Immature natural killer cell (primary cell): Measurements from ENCODE around the gene TXNRD3. TPM values are rescaled to one million over a fixed set of nuclear protein-coding genes. Genes with fewer than 3 reads are reported as not detected.

Experiments used
- DNase-seq, 3 donors: peaks; one replicate each; pipeline ENCODE4 v3.0.0; 2022; ENCODE audit warnings: mixed read lengths in 1 of 3
- H3K27ac Mint-ChIP-seq, 6 donors: one replicate each; pipeline ENCODE4 v1.8.0; 2020; ENCODE audit warnings: mixed read lengths in 6 of 6, mild to moderate bottlenecking in 5 of 6, inconsistent platforms in 4 of 6, moderate library complexity in 3 of 6
- H3K27me3 Mint-ChIP-seq, 3 donors: one replicate each; pipeline ENCODE4 v1.8.0; 2020 to 2021; ENCODE audit warnings: low read depth in 3 of 3, mild to moderate bottlenecking in 3 of 3, mixed read lengths in 3 of 3, moderate library complexity in 3 of 3, inconsistent platforms in 1 of 3
- H3K36me3 Mint-ChIP-seq, 3 donors: one replicate each; pipeline ENCODE4 v1.8.0; 2020; ENCODE audit warnings: mixed read lengths in 3 of 3, inconsistent platforms in 2 of 3, mild to moderate bottlenecking in 2 of 3
- H3K4me1 Mint-ChIP-seq, 2 donors: one replicate each; pipeline ENCODE4 v1.8.0; 2020; ENCODE audit warnings: inconsistent platforms in 2 of 2, mild to moderate bottlenecking in 2 of 2, mixed read lengths in 2 of 2, moderate library complexity in 1 of 2
- H3K4me3 Mint-ChIP-seq, 5 donors: one replicate each; pipeline ENCODE4 v1.8.0; 2020; ENCODE audit warnings: mild to moderate bottlenecking in 5 of 5, mixed read lengths in 5 of 5, inconsistent platforms in 3 of 5, moderate library complexity in 3 of 5
- H3K9me3 Mint-ChIP-seq, 6 donors: one replicate each; pipeline ENCODE4 v1.8.0; 2020; ENCODE audit warnings: mild to moderate bottlenecking in 6 of 6, mixed read lengths in 6 of 6, inconsistent platforms in 4 of 6, moderate library complexity in 3 of 6
- polyA plus RNA-seq, 3 donors: library from polyadenylated mRNA; unstranded; fragments of 300-500 nt; fragmentation: Illumina TruSeq; gene quantifications; one replicate each; pipeline ENCODE4 v1.2.3, GENCODE V29; 2021

TXNRD3 gene
- polyA plus RNA-seq, 3 donors from 2014 or later, result 1.4 to 3.5 TPM; not detected in 1

GRCh38 chr3:126581569-126581968, 73.4 kb downstream of the TXNRD3 start:
- no peak overlapping the region for H3K27ac Mint-ChIP-seq
- no peak overlapping the region for H3K4me3 Mint-ChIP-seq
- no peaks in the 10 kb centered on the region for H3K36me3 Mint-ChIP-seq
- H3K27me3 Mint-ChIP-seq, result peaks cover 4 to 7% (median 6%) of the 10 kb centered on the region in 3 donors
- no peaks in the 10 kb centered on the region for H3K4me1 Mint-ChIP-seq
- H3K9me3 Mint-ChIP-seq, result no peaks in the 10 kb centered on the region
- no peak for DNase-seq

DNA sequence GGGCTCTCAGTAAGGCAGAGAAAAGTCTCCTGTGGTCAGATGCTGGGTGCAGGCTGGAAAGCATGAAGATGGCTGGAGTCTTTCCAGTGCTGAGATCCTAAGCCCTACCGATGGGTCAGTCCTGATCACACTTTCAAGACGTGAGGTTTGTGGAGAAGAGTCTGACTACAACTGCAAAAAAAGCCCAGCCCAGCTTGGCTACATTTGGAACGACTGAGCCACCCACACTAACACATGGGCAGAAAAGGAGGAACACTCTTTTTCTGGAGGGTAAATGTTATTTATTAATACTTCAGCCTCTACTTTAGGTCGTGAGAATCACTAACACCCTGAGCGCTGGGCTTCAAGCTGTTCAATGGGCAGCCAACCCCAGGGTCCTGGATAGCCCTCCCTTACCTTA, 74.2 kb downstream of the TXNRD3 start:
- Mint-ChIP-seq H3K4me1 (no peaks in the 10 kb centered on the region), H3K27ac (no peak overlapping the region)

GRCh38 chr3:126578702-126579101, 76.2 kb downstream of the TXNRD3 start:
- H3K9me3 Mint-ChIP-seq, result no peaks in the 10 kb centered on the region
- peaks cover 4 to 9% (median 6%) of the 10 kb centered on the region in 3 donors for H3K27me3 Mint-ChIP-seq
- H3K4me3 Mint-ChIP-seq, result no peak overlapping the region
- H3K36me3 Mint-ChIP-seq, result no peaks in the 10 kb centered on the region
- no peaks in the 10 kb centered on the region for H3K4me1 Mint-ChIP-seq
- H3K27ac Mint-ChIP-seq, result no peak overlapping the region
- DNase-seq, result no peak

More for the DNA sequence above, 74.2 kb downstream of the TXNRD3 start:
- Mint-ChIP-seq H3K9me3 (no peaks in the 10 kb centered on the region), H3K36me3 (no peaks in the 10 kb centered on the region), H3K4me3 (no peak overlapping the region), H3K27me3 (peaks cover 4 to 7% (median 6%) of the 10 kb centered on the region in 3 donors)
- no peak for DNase-seq

DNA sequence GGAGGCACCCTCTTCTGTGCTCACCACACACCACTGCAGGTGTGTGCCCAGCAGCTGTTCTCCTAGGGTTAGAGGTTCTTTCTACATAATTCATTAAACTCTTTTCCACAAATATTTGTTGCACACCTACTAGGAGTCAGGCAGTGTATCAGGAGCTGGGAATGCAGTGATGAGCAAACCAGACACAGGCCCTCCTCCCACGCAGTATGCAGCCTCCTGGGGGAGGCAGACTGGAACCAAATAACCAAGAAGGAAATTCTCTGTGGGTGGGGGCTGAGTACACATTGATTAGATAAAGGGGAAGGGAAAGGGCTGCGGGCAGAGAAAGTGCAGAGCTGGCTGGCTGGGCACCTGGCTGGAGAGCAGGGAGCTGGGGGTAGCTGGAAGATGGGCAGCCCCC, 77.7 kb downstream of the TXNRD3 start:
- Mint-ChIP-seq H3K9me3 (no peaks in the 10 kb centered on the region), H3K4me3 (no peak overlapping the region), H3K27me3 (peaks cover 4 to 9% (median 6%) of the 10 kb centered on the region in 3 donors), H3K4me1 (no peaks in the 10 kb centered on the region), H3K36me3 (no peaks in the 10 kb centered on the region), H3K27ac (no peak overlapping the region)
- no peak for DNase-seq

- H3K27ac Mint-ChIP-seq, result no peak overlapping the region
- no peak for DNase-seq
- no peaks in the 10 kb centered on the region for H3K36me3 Mint-ChIP-seq
- H3K27me3 Mint-ChIP-seq, result peaks cover 0 to 2% (median 1%) of the 10 kb centered on the region in 3 donors
- no peak overlapping the region for H3K4me3 Mint-ChIP-seq
- H3K4me1 Mint-ChIP-seq, result no peaks in the 10 kb centered on the region
- H3K9me3 Mint-ChIP-seq, result no peaks in the 10 kb centered on the region
Measured at GRCh38 chr3:126573492-126574117, 81.3 kb downstream of the TXNRD3 start.

DNA sequence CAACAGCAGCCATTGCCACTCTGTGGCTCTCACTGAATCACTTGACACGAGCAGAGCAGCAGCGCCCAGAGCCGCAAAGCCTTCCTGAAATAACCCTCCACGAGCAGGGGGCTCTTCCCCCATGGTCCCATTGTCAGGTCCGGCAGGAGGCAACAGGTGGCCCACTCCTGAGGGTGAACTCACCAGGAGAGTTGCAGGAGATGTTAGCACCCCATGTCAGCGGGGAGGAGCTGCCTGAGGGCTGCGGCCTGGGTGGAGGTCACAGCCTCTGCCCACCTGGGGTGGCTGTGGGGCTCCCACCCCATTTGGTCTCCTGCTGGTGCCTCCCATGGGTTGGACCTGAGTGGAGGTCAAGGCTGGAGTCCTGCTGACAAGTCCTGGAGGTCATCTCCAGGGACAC, 83.8 kb downstream of the TXNRD3 start:
- no peak for DNase-seq
- no peaks in the 10 kb centered on the region for H3K4me1 Mint-ChIP-seq
- H3K9me3 Mint-ChIP-seq, result no peaks in the 10 kb centered on the region
- H3K4me3 Mint-ChIP-seq, result no peak overlapping the region
- H3K27ac Mint-ChIP-seq, result no peak overlapping the region
- H3K27me3 Mint-ChIP-seq, result peaks cover 0 to 2% (median 2%) of the 10 kb centered on the region in 3 donors
- no peaks in the 10 kb centered on the region for H3K36me3 Mint-ChIP-seq

DNA sequence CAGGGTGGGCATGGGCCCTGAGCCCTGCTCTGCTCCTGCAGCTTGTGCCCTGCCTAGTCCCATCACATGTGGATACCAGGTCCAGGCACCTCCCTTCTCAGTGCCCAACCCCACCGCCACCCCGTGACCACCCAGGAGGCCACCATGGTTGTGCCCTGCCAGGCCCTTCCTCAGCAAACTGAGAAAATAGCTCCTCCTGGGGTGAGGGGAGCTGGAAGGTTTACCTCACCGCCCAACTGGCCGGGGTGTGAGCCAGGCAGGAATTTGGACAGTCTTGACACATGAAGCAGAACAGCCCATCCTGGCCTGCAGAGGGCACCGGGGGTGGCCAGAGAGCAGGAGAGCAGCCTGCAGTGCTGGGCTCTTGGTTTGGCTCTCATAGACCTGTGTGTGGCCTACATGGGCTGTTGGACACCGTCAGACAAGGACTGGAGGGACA, 84.8 kb downstream of the TXNRD3 start:
- H3K36me3 Mint-ChIP-seq, result no peaks in the 10 kb centered on the region
- H3K27ac Mint-ChIP-seq, result no peak overlapping the region
- no peaks in the 10 kb centered on the region for H3K4me1 Mint-ChIP-seq
- peaks cover 0 to 2% (median 2%) of the 10 kb centered on the region in 3 donors for H3K27me3 Mint-ChIP-seq
- H3K9me3 Mint-ChIP-seq, result no peaks in the 10 kb centered on the region
- H3K4me3 Mint-ChIP-seq, result no peak overlapping the region
- no peak for DNase-seq

DNA sequence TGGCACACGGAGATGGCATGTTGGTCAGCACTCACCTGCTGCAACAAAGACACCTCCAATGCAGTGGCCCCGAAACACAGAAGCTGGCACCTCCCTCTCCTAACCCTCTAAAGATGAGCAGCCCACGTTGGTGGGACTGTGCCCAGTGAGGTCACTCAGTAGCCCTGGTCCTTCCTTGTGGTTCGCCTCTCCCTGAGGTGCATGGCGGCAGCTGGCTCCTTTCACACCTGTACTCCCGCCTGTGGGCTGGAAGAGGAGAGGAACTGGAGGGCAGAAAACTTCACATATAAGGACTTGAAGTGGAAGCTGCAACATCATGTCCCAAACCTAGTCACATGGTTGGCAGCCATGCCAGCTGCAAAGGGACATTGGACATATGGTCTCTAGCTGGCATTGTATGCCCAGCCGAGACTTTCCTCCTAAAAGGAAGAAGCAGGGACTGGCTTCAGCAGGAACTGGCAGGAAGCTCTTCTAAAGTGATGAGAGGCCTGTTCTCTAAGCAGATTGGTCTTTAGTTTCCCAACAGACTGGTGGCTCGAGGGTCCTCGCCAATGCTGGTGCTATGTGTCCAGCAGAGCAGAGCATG, 85.4 kb downstream of the TXNRD3 start:
- Mint-ChIP-seq H3K9me3 (no peaks in the 10 kb centered on the region), H3K36me3 (no peaks in the 10 kb centered on the region), H3K27me3 (peaks cover 0 to 2% (median 0%) of the 10 kb centered on the region in 3 donors), H3K4me3 (no peak overlapping the region), H3K27ac (no peak overlapping the region), H3K4me1 (no peaks in the 10 kb centered on the region)
- DNase-seq, result no peak

GRCh38 chr3:126568776-126569342, 86.1 kb downstream of the TXNRD3 start:
- no peak overlapping the region for H3K27ac Mint-ChIP-seq
- H3K36me3 Mint-ChIP-seq, result no peaks in the 10 kb centered on the region
- peaks cover 0 to 2% (median 0%) of the 10 kb centered on the region in 3 donors for H3K27me3 Mint-ChIP-seq
- H3K9me3 Mint-ChIP-seq, result no peaks in the 10 kb centered on the region
- H3K4me1 Mint-ChIP-seq, result no peaks in the 10 kb centered on the region
- DNase-seq, result no peak
- no peak overlapping the region for H3K4me3 Mint-ChIP-seq

GRCh38 chr3:126567696-126568438, 87.1 kb downstream of the TXNRD3 start:
- Mint-ChIP-seq H3K27me3 (peaks cover 0 to 3% (median 0%) of the 10 kb centered on the region in 3 donors), H3K4me3 (no peak overlapping the region), H3K27ac (no peak overlapping the region), H3K4me1 (no peaks in the 10 kb centered on the region), H3K9me3 (peaks cover 0 to 4% (median 0%) of the 10 kb centered on the region in 6 donors), H3K36me3 (no peaks in the 10 kb centered on the region)
- DNase-seq, result no peak

- H3K36me3 Mint-ChIP-seq, result peaks cover 0 to 4% (median 0%) of the 10 kb centered on the region in 3 donors
- H3K4me1 Mint-ChIP-seq, result no peaks in the 10 kb centered on the region
- no peak overlapping the region for H3K4me3 Mint-ChIP-seq
- peaks cover 0 to 6% (median 3%) of the 10 kb centered on the region in 3 donors for H3K27me3 Mint-ChIP-seq
- DNase-seq, result no peak
- peaks cover 0 to 6% (median 0%) of the 10 kb centered on the region in 6 donors for H3K9me3 Mint-ChIP-seq
- H3K27ac Mint-ChIP-seq, result no peak overlapping the region
Measured at GRCh38 chr3:126562737-126563276, 92.1 kb downstream of the TXNRD3 start.

DNA sequence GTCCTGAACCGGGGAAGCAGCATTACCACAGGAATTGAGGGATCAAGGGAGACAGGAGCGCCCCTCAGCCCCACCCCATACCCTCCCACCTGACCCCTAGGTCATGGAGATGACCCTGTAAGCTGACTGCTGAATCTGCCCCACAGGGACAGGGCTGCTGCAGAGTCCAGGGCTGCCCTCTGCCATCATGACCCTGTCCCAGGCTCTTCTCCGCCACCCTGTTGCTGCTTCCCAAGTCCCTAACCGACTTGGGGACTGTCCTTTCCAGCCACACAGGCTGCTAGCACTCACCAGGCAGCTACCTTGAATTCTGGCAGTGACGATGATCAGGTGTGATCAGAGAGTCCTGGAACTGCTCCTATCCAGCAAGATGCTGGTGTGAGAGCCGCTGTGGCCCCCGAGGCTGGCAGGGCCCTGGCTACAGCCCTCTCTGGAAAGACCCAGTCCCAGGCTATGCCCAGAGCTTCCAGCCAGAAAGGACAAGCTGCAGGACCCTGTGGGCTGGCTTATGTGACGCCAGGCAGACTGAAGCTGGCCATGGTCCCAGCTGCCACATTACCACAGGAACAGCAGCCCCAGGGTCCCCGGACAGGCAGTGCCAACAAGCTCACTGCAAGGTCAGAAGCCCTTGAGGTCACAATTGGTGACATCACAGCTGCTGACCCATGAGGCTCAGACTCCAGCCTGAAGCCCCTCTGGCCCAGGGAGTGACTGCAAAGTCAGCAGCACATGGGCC, 96.4 kb downstream of the TXNRD3 start, which contains the start of gene C3orf22:
TSS of gene C3orf22 (minus strand) at position 597 of the 736 bp plus-strand sequence. CDS start 5,542 bp downstream, outside the sequence.
- H3K9me3 Mint-ChIP-seq, result peaks cover 0 to 6% (median 0%) of the 10 kb centered on the region in 6 donors
- peaks cover 0 to 4% (median 0%) of the 10 kb centered on the region in 3 donors for H3K36me3 Mint-ChIP-seq
- H3K27me3 Mint-ChIP-seq, result peaks cover 0 to 4% (median 3%) of the 10 kb centered on the region in 3 donors
- no peak for DNase-seq
- H3K27ac Mint-ChIP-seq, result no peak within 1 kb of the TSS
- no peak within 1 kb of the TSS for H3K4me3 Mint-ChIP-seq
- H3K4me1 Mint-ChIP-seq, result no peaks in the 10 kb centered on the region

- no peaks in the 10 kb centered on the region for H3K4me1 Mint-ChIP-seq
- H3K9me3 Mint-ChIP-seq, result peaks cover 0 to 4% (median 0%) of the 10 kb centered on the region in 6 donors
- peaks cover 0 to 4% (median 0%) of the 10 kb centered on the region in 3 donors for H3K36me3 Mint-ChIP-seq
- no peak overlapping the region for H3K4me3 Mint-ChIP-seq
- no peak overlapping the region for H3K27ac Mint-ChIP-seq
- H3K27me3 Mint-ChIP-seq, result peaks cover 0 to 3% (median 2%) of the 10 kb centered on the region in 3 donors
- DNase-seq, result no peak
Measured at GRCh38 chr3:126557761-126558160, 97.2 kb downstream of the TXNRD3 start.
